Neural progenitor cell (in vitro differentiated cells): ENCODE measurements around the gene PPFIBP1.

Experiments
- CTCF ChIP-seq: fragments of 200-600 bp; sonication (generic); IDR thresholded peaks from 2 replicates; pipeline ENCODE4 v1.5.1; 2017; ENCODE audit warnings: antibody characterized with exemption, mild to moderate bottlenecking
- EZH2 ChIP-seq: fragments of 200-600 bp; sonication (generic); IDR thresholded peaks from 2 replicates; pipeline ENCODE4 v1.6.1; 2017; ENCODE audit warnings: antibody characterized with exemption, mild to moderate bottlenecking, moderate library complexity
- EZH2phosphoT487 ChIP-seq: fragments of 200-600 bp; sonication (generic); IDR thresholded peaks from 2 replicates; pipeline ENCODE4 v1.6.1; 2017; ENCODE audit warnings: antibody characterized with exemption

DNA sequence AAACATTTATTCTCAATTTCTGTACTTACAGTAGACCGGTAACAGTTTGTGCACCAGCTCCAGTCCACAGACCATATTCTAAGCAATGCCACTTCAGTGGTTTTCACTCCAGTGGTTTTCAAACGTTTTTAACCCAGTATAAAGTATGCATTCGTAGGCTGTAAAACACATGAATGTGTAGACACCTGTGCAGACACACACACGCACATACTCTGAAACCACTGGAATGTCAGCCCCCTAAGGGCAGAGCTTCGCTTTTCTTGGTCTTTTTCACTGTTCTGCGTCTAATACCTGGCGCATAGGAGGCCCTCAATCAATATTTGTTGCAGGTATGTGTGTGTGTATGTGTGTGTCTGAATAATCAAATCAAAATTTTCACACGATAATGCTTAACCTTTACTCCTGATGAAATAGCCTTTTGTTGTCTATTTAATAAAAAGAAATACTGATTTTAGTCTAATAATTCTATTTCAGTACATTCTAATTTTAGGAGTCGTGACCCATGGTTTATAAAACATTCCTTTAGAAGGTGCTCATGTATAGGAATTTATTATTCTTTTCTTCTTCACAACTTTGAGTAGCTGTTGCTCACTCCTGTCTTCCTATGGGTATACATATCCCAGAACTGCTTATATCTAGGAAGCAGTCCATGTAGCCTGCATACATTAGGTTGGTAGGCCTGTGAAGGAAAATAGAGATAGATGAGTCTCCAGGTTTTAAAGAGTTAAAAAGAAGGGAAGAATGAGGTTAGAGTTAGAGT is 98.6 kb downstream of the PPFIBP1 start:
- TF ChIP-seq EZH2 (no peak), CTCF (no peak), EZH2phosphoT487 (no peak)
